Adrenal gland (tissue), 5 donors: ENCODE results near the gene LPIN2.
A peak's percentile ranks its signal among the peaks of the same experiment; 100 is the strongest.

ENCODE experiments used
- POLR2A ChIP-seq, 2 donors: fragments of 450-650 bp; IDR thresholded peaks; one replicate each; pipeline ENCODE4 v1.6.1; 2017; ENCODE audit warnings: antibody characterized with exemption in 2 of 2, mild to moderate bottlenecking in 2 of 2, moderate library complexity in 1 of 2
- TF ChIP-seq, protein P1 (sequence below), 6 experiments: fragments of 450-650 bp in 4 of 6; fragments of 200-600 bp in 2 of 6; sonication (generic) in 1 of 6; IDR thresholded peaks; 1 replicate in 5 of 6; 2 replicates in 1 of 6; pipeline versions ENCODE4 v1.5.1 to v1.8.0; 2016 to 2021; ENCODE audit warnings: antibody characterized with exemption in 6 of 6, mild to moderate bottlenecking in 2 of 6, moderate library complexity in 1 of 6
- donor health status: DM: no; HTN: no; CAD: no.

DNA sequence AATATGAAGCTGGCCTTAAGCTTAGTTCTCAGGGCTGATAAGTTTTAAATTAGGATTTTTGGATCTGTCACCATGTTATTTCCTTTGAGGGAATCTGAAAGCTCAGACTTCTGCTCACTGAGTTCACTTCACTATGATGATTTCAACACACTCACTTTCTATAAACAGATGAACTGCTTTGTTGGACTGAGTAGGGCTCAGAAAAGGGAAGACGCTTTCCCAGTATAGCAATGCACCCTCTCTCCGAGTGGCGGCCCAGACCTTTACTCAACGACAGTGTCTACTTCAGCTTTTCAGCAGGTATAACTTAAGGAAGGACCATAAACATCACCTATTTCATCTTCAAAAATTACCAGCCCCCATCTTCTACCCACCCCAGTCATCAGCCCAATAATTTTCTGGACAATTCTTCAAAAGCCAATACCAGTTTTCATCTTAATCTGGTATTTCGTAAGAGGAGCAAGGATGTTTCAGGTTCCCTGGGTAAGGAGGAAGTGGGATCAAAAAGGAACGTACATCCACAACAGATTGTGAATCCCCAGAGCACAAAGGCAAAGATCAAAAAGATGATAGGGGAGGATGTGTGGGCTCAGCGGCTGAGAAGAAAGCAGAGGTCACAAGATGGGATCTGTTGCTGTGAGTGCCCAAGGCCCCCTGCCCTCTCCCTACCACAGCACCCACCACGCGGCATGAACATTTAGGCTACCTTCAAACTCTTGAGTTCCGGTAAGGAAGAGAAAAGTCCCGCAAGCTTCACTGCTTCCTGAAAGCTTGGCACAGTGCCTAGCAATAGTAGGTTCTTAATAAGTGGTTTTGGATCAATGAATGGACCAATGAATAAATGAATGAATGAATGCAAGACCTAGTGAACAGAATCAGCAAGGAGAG is 41.9 kb downstream of the LPIN2 start:
- TF ChIP-seq, protein P1, sequence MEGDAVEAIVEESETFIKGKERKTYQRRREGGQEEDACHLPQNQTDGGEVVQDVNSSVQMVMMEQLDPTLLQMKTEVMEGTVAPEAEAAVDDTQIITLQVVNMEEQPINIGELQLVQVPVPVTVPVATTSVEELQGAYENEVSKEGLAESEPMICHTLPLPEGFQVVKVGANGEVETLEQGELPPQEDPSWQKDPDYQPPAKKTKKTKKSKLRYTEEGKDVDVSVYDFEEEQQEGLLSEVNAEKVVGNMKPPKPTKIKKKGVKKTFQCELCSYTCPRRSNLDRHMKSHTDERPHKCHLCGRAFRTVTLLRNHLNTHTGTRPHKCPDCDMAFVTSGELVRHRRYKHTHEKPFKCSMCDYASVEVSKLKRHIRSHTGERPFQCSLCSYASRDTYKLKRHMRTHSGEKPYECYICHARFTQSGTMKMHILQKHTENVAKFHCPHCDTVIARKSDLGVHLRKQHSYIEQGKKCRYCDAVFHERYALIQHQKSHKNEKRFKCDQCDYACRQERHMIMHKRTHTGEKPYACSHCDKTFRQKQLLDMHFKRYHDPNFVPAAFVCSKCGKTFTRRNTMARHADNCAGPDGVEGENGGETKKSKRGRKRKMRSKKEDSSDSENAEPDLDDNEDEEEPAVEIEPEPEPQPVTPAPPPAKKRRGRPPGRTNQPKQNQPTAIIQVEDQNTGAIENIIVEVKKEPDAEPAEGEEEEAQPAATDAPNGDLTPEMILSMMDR (IDR thresholded peaks at IDR 0.05) = peak in 1 of 6 experiments; percentile 22
- TF ChIP-seq POLR2A (IDR thresholded peaks at IDR 0.05) = no peak
